UCSD-AML1 (cell line): ENCODE measurements around the gene ATRN.
"Not testable (repeated sequence)": the region's sequence is repeated elsewhere in the genome, so short reads cannot be mapped to it uniquely, and the experiment has no call there.

Experiments
- DNase-seq: peaks from one replicate; lab custom pipeline; 2025; ENCODE audit not compliant: unreplicated experiment; lab: John Stamatoyannopoulos, UW

The ATRN gene

GRCh38 chr20:3465301-3465700 lies 5.5 kb upstream of the ATRN start:
- DNase-seq: no peak

GRCh38 chr20:3470208-3470626 lies 601 bp upstream of the ATRN start:
- DNase-seq: no peak

GRCh38 chr20:3471397-3472021 lies 691 bp downstream of the ATRN start:
- DNase-seq: no peak

GRCh38 chr20:3472105-3472504 lies 1.3 kb downstream of the ATRN start:
- DNase-seq: no peak

- no peak for DNase-seq
Observed at GRCh38 chr20:3473324-3473723, 2.5 kb downstream of the ATRN start.

GRCh38 chr20:3473944-3474343 lies 3.1 kb downstream of the ATRN start:
- no peak for DNase-seq

- DNase-seq: not testable (repeated sequence)
Observed at GRCh38 chr20:3477003-3477860, 6.4 kb downstream of the ATRN start.

GRCh38 chr20:3477861-3478544 lies 7.2 kb downstream of the ATRN start:
- DNase-seq: no peak

- no peak for DNase-seq
Observed at GRCh38 chr20:3479025-3479424, 8.2 kb downstream of the ATRN start.

- DNase-seq: no peak
Observed at GRCh38 chr20:3479759-3480615, 9.2 kb downstream of the ATRN start.

- DNase-seq: no peak
Observed at GRCh38 chr20:3483309-3483708, 12.5 kb downstream of the ATRN start.

- no peak for DNase-seq
Observed at GRCh38 chr20:3483784-3484183, 13.0 kb downstream of the ATRN start.

- no peak for DNase-seq
Observed at GRCh38 chr20:3485913-3486312, 15.1 kb downstream of the ATRN start.

GRCh38 chr20:3486850-3487249 lies 16.0 kb downstream of the ATRN start:
- DNase-seq: no peak

- no peak for DNase-seq
Observed at GRCh38 chr20:3492669-3493068, 21.9 kb downstream of the ATRN start.

GRCh38 chr20:3494218-3494617 lies 23.4 kb downstream of the ATRN start:
- DNase-seq: no peak

GRCh38 chr20:3502878-3503277 lies 32.1 kb downstream of the ATRN start:
- DNase-seq: no peak

- DNase-seq: no peak
Observed at GRCh38 chr20:3505148-3505547, 34.3 kb downstream of the ATRN start.

GRCh38 chr20:3509064-3509463 lies 38.2 kb downstream of the ATRN start:
- DNase-seq: no peak

- DNase-seq: no peak
Observed at GRCh38 chr20:3510110-3510509, 39.3 kb downstream of the ATRN start.

GRCh38 chr20:3512239-3512638 lies 41.4 kb downstream of the ATRN start:
- DNase-seq: not testable (repeated sequence)
